Activated naive CD8-positive, alpha-beta T cell treated with anti-CD3 and anti-CD28 coated beads for 36 hours (primary cell): Measurements from ENCODE around the gene SPEF2. TPM values are rescaled to one million over a fixed set of nuclear protein-coding genes. Genes with fewer than 3 reads are reported as not detected.
A peak's percentile ranks its signal among the peaks of the same experiment; 100 is the strongest.

ENCODE experiments used
- DNase-seq: peaks from one replicate; pipeline ENCODE4 v3.0.0; 2021
- H3K27ac Mint-ChIP-seq: one replicate; pipeline ENCODE4 v1.8.0; 2022; ENCODE audit warnings: mild to moderate bottlenecking, moderate library complexity, mixed read lengths
- H3K27me3 Mint-ChIP-seq: one replicate; pipeline ENCODE4 v1.8.0; 2022; ENCODE audit warnings: mild to moderate bottlenecking, mixed read lengths
- H3K36me3 Mint-ChIP-seq: one replicate; pipeline ENCODE4 v1.8.0; 2021; ENCODE audit warnings: mild to moderate bottlenecking, mixed read lengths
- H3K4me1 Mint-ChIP-seq: one replicate; pipeline ENCODE4 v1.8.0; 2021; ENCODE audit warnings: mixed read lengths
- H3K4me3 Mint-ChIP-seq: one replicate; pipeline ENCODE4 v1.8.0; 2022; ENCODE audit warnings: mild to moderate bottlenecking, moderate library complexity, mixed read lengths
- H3K9me3 Mint-ChIP-seq: one replicate; pipeline ENCODE4 v1.8.0; 2022; ENCODE audit warnings: mixed read lengths
- total RNA-seq, 2 experiments: library from RNA; stranded (reverse); gene quantifications; one replicate each; pipeline ENCODE4 v1.2.3, GENCODE V29; 2021

The SPEF2 gene
- total RNA-seq, 2 experiments from 2014 or later: 6.0 to 6.1 TPM

GRCh38 chr5:35626553-35626952 is 8.9 kb downstream of the SPEF2 start:
- Mint-ChIP-seq H3K36me3 (peaks cover 25% of the 10 kb centered on the region), H3K4me1 (peaks cover 30% of the 10 kb centered on the region), H3K4me3 (no peak overlapping the region), H3K27ac (no peak overlapping the region), H3K9me3 (no peaks in the 10 kb centered on the region), H3K27me3 (no peaks in the 10 kb centered on the region)
- DNase-seq: no peak

- peaks cover 10% of the 10 kb centered on the region for H3K9me3 Mint-ChIP-seq
- no peaks in the 10 kb centered on the region for H3K27me3 Mint-ChIP-seq
- no peak overlapping the region for H3K27ac Mint-ChIP-seq
- H3K4me3 Mint-ChIP-seq: no peak overlapping the region
- H3K36me3 Mint-ChIP-seq: peaks cover 48% of the 10 kb centered on the region
- no peak for DNase-seq
- H3K4me1 Mint-ChIP-seq: no peaks in the 10 kb centered on the region
Observed at GRCh38 chr5:35634326-35634725, 16.7 kb downstream of the SPEF2 start.

- peaks cover 17% of the 10 kb centered on the region for H3K36me3 Mint-ChIP-seq
- H3K27me3 Mint-ChIP-seq: no peaks in the 10 kb centered on the region
- no peaks in the 10 kb centered on the region for H3K4me1 Mint-ChIP-seq
Observed at GRCh38 chr5:35640623-35641022, 23.0 kb downstream of the SPEF2 start.

DNA sequence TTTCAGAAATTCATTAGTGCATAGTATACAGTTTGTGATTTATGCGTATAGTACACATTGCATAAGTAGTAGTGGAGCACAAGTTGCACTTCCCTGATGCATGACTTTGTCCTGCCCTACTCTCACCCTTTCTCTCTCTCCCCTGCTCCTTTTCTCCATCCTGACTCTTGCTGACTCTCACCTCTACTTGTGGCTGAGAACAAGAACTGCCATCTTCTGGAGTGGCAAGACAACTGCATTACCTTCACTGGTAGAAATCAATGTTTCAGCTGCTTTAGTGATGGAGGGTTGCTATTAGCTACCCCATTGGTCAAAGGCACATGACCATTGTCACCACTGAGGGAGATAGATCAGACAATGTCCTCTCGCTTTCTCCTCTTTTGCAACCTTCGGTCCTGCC is 26.9 kb downstream of the SPEF2 start:
- no peaks in the 10 kb centered on the region for H3K27me3 Mint-ChIP-seq
- no peaks in the 10 kb centered on the region for H3K4me1 Mint-ChIP-seq
- no peaks in the 10 kb centered on the region for H3K9me3 Mint-ChIP-seq
- no peak for DNase-seq
- no peak overlapping the region for H3K4me3 Mint-ChIP-seq
- H3K36me3 Mint-ChIP-seq: peaks cover 10% of the 10 kb centered on the region
- no peak overlapping the region for H3K27ac Mint-ChIP-seq

More at GRCh38 chr5:35640623-35641022, 23.0 kb downstream of the SPEF2 start:
- Mint-ChIP-seq H3K4me3 (no peak overlapping the region), H3K27ac (no peak overlapping the region), H3K9me3 (no peaks in the 10 kb centered on the region)
- no peak for DNase-seq

DNA sequence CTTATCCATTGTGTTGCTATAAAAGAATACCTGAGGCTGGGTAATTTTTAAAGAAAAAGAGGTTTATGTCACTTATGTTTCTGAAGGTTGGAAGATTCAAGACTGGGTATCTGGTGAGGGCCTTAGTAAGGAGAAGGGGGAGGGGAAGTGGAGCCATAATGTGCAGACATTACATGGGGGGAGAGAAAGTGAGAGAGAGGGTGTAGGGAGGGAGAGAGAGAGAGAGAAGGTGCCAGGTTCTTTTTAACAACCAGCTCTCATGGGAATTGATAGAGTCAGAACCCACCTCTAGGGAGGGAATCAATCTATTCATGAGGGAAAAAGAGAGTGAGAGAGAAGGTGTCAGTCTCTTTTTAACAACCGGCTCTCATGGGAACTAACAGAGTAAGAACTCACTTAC is 29.5 kb downstream of the SPEF2 start:
- DNase-seq: no peak
- peaks cover 7% of the 10 kb centered on the region for H3K4me1 Mint-ChIP-seq
- peaks cover 6% of the 10 kb centered on the region for H3K36me3 Mint-ChIP-seq
- no peak overlapping the region for H3K4me3 Mint-ChIP-seq
- H3K27ac Mint-ChIP-seq: no peak overlapping the region
- no peaks in the 10 kb centered on the region for H3K9me3 Mint-ChIP-seq
- no peaks in the 10 kb centered on the region for H3K27me3 Mint-ChIP-seq

DNA sequence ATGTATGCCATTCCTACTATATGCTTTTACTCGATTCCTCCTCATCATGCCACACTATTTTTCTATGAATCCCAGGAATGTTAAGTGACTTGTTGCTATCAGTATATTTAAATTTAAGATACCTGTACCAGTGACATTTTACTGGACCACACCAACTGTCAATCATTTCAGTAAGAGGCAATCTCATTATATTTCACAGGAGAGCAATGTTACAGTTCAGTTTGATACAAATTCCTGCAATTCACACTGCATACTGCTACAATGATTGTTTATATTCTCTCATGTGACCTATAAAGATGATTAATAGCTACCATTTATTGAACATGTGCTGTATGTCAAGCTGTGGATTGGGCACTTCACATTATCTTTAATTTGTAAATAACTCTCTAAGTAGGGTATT is 30.0 kb downstream of the SPEF2 start:
- no peak for DNase-seq
- no peak overlapping the region for H3K27ac Mint-ChIP-seq
- no peak overlapping the region for H3K4me3 Mint-ChIP-seq
- peaks cover 4% of the 10 kb centered on the region for H3K36me3 Mint-ChIP-seq
- no peaks in the 10 kb centered on the region for H3K27me3 Mint-ChIP-seq
- H3K4me1 Mint-ChIP-seq: peaks cover 7% of the 10 kb centered on the region
- H3K9me3 Mint-ChIP-seq: no peaks in the 10 kb centered on the region

DNA sequence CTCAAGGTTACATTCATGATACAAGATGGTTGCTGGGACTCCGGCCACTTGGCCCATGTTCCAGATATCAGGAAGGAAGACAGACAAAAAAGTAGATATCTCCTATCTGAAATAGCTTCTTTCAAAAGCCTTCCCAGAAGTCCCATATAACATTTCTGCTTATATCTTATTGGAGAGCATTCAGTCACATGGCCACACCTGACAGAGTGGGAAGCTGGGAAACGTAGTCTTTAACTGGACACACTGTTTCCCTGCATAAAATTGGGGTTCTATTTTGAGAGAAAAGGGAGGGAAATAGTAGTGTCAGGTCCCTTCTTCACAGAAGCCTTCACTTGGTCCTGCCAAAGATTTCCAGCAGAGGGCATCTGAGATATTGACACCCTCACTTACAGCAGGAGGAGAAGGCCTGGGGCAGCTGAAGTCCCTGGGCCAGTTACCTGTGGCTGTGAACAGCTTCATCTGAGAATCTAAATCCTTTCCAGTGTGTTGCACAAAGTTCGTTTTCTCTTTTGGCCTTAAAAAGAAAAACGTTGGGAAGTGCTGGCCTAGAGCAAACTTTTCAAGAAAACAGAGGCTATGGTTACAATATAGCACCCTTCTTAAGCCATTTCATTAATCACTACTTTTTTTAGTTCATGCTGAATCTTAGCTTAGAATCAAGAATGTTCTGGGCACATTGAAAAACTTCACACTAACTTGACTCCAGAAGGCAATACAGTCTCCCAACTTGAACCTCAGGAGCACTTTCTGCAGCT is 33.5 kb downstream of the SPEF2 start:
- peaks cover 7% of the 10 kb centered on the region for H3K4me1 Mint-ChIP-seq
- no peaks in the 10 kb centered on the region for H3K36me3 Mint-ChIP-seq
- H3K9me3 Mint-ChIP-seq: no peaks in the 10 kb centered on the region
- H3K27ac Mint-ChIP-seq: no peak overlapping the region
- H3K4me3 Mint-ChIP-seq: no peak overlapping the region
- DNase-seq: peak; percentile 43
- H3K27me3 Mint-ChIP-seq: no peaks in the 10 kb centered on the region

GRCh38 chr5:35656721-35657120 is 39.1 kb downstream of the SPEF2 start:
- Mint-ChIP-seq H3K27ac (no peak overlapping the region), H3K4me1 (peaks cover 19% of the 10 kb centered on the region)

GRCh38 chr5:35657877-35658276 is 40.2 kb downstream of the SPEF2 start:
- H3K4me3 Mint-ChIP-seq: no peak overlapping the region
- peaks cover 8% of the 10 kb centered on the region for H3K9me3 Mint-ChIP-seq
- H3K36me3 Mint-ChIP-seq: peaks cover 14% of the 10 kb centered on the region
- H3K27ac Mint-ChIP-seq: no peak overlapping the region
- H3K27me3 Mint-ChIP-seq: no peaks in the 10 kb centered on the region
- DNase-seq: no peak
- peaks cover 19% of the 10 kb centered on the region for H3K4me1 Mint-ChIP-seq

More at GRCh38 chr5:35656721-35657120, 39.1 kb downstream of the SPEF2 start:
- Mint-ChIP-seq H3K27me3 (no peaks in the 10 kb centered on the region), H3K9me3 (peaks cover under 1% of the 10 kb centered on the region), H3K36me3 (peaks cover 4% of the 10 kb centered on the region), H3K4me3 (no peak overlapping the region)
- DNase-seq: no peak

GRCh38 chr5:35659556-35659955 is 41.9 kb downstream of the SPEF2 start:
- peaks cover 28% of the 10 kb centered on the region for H3K36me3 Mint-ChIP-seq
- H3K4me1 Mint-ChIP-seq: peaks cover 23% of the 10 kb centered on the region
- H3K27me3 Mint-ChIP-seq: no peaks in the 10 kb centered on the region
- H3K4me3 Mint-ChIP-seq: no peak overlapping the region
- peaks cover 12% of the 10 kb centered on the region for H3K9me3 Mint-ChIP-seq
- no peak overlapping the region for H3K27ac Mint-ChIP-seq
- no peak for DNase-seq

- H3K9me3 Mint-ChIP-seq: peaks cover 12% of the 10 kb centered on the region
Observed at GRCh38 chr5:35660451-35660850, 42.8 kb downstream of the SPEF2 start.

DNA sequence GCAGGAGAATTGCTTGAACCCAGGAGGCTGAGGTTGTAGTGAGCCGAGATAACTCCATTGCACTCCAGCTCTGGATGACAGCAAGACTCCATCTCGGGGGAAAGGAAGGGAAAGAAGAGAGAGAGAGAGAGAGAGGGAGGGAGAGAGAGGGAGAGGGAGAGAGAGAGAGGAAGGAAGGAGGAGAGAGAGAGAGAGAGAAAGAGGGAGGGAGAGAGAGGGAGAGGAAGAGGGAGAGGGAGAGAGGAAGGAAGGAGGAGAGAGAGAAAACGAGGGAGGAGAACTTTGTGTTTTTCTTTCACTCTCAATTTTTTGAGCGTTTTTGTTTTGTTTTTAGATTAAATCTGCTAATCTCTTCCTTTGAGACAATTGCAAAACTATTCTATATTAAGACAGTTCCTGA is 46.9 kb downstream of the SPEF2 start:
- no peak for DNase-seq
- Mint-ChIP-seq H3K27ac (peak overlapping the region; percentile 10), H3K36me3 (peaks cover 60% of the 10 kb centered on the region), H3K4me3 (no peak overlapping the region), H3K4me1 (peaks cover 42% of the 10 kb centered on the region), H3K27me3 (no peaks in the 10 kb centered on the region), H3K9me3 (peaks cover 18% of the 10 kb centered on the region)

More at GRCh38 chr5:35660451-35660850, 42.8 kb downstream of the SPEF2 start:
- H3K36me3 Mint-ChIP-seq: peaks cover 29% of the 10 kb centered on the region
- no peak overlapping the region for H3K4me3 Mint-ChIP-seq
- peaks cover 29% of the 10 kb centered on the region for H3K4me1 Mint-ChIP-seq
- no peaks in the 10 kb centered on the region for H3K27me3 Mint-ChIP-seq
- H3K27ac Mint-ChIP-seq: no peak overlapping the region
- DNase-seq: no peak

DNA sequence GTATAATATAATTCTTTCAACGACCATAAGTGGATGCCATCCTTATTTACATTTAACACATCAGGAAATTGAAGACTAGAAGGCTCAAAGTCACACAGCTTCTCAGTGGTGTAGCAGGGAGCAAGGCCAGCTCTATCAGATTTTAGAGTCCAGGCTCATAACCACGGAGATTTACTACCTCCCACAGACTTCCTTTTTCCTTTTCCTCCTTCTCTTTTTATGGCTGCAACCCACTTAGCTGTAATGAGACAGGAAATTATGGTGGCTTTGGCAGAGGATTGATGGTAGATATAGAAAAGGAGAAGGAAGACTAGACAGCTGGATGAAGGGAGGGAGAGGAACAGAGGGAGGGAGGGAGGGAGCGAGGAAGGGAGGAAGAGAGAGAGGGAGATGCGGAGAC is 47.4 kb downstream of the SPEF2 start:
- Mint-ChIP-seq H3K4me3 (no peak overlapping the region), H3K36me3 (peaks cover 60% of the 10 kb centered on the region), H3K27ac (no peak overlapping the region), H3K27me3 (no peaks in the 10 kb centered on the region), H3K9me3 (peaks cover 18% of the 10 kb centered on the region), H3K4me1 (peaks cover 42% of the 10 kb centered on the region)
- DNase-seq: no peak

DNA sequence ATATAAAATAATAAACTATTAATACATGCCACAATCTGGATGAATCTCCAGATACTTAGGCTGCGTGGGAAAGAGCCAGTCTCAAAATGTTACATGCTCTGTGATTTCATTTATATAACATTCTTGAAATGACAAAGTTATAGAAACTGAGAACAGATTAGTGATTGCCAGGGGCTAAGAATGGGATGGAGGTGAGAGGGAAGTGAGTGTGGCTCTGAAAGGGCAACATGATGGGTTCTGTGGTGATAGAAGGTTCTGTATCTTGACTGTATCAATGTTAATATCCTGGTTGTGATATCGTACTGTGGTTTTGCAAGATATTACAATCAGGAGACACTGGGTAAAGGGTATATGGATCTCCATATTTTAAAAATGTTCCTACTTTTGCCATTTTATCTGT is 50.7 kb downstream of the SPEF2 start:
- Mint-ChIP-seq H3K36me3 (peaks cover 43% of the 10 kb centered on the region), H3K9me3 (peaks cover 10% of the 10 kb centered on the region), H3K4me1 (peaks cover 65% of the 10 kb centered on the region), H3K4me3 (no peak overlapping the region), H3K27ac (peak overlapping the region; percentile 54), H3K27me3 (no peaks in the 10 kb centered on the region)
- no peak for DNase-seq

DNA sequence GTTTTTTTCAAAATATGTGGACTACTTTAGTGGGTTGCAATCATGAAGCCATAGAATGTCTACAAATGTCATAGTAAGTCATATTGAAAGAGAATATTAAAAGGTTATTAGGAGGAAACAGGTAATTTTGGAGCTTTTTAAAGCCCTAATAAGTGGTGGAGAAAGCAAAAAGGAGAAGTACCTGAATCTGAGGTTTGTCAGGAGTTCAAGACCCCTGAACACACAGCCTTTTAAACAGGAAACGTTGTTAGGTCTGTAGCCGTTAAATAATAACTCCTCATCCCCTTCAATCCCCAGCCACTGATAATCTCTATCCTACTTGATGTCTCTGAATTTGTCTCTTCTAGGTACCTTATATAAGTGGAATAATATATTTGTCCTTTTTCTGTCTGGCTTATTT is 51.1 kb downstream of the SPEF2 start:
- Mint-ChIP-seq H3K27me3 (no peaks in the 10 kb centered on the region), H3K4me3 (peak overlapping the region; percentile 40), H3K36me3 (peaks cover 40% of the 10 kb centered on the region), H3K27ac (peak overlapping the region; percentile 59), H3K4me1 (peaks cover 69% of the 10 kb centered on the region), H3K9me3 (peaks cover 9% of the 10 kb centered on the region)
- DNase-seq: no peak
